HG02981 (cell line): Measurements from ENCODE around the gene TSPAN9.

Experiments used
- ATAC-seq: cut with Tn5 transposase; IDR thresholded peaks from one replicate; pipeline ENCODE4 v1.9.1; 2021; ENCODE audit warnings: mild to moderate bottlenecking, moderate library complexity; ENCODE audit not compliant: unreplicated experiment

Gene TSPAN9

DNA sequence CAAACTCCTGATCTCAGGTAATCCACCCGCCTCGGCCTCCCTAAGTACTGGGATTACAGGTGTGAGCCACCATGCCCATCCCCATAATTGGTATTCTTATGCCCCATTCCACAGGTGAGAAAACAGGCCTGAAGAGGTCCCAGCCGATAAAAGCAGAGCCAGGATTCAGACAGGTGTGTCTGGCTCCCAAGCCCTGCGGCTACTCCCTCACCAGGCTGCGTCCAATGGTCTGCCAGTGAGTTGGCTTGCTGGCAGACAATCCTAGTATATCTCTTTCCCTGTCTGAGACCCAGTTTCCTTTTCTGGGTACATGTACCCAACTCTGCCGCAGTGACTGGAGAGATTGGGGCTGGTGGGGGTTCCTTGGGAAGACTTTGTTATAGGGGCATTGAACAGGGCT is 1.9 kb upstream of the TSPAN9 start:
- no peak for ATAC-seq

DNA sequence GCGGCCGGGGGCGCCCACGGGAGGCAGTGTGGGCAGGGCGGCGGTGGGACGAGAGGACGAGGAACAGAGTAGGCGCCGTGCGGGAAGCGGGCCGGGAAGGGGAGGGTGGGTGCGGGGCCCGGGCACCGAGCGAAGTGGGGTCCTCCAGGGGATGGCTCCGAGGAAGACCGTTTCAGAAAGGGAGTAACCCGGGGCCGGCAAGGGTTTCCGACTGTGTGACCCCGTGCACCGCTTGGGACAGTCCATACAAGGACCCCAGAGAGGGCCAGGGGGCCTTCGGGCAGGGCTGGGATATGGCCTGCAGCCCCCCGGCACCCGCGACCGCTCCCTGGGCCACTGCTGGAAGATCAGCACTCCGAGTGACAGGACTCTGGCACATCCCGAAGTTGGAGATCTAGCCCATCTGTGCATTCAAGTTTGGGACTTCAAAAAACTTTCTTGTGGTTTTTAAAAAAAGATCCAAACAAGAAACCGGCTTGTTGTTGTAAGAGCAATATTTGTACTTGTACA is 448 bp downstream of the TSPAN9 start:
- peak; percentile 7 for ATAC-seq

DNA sequence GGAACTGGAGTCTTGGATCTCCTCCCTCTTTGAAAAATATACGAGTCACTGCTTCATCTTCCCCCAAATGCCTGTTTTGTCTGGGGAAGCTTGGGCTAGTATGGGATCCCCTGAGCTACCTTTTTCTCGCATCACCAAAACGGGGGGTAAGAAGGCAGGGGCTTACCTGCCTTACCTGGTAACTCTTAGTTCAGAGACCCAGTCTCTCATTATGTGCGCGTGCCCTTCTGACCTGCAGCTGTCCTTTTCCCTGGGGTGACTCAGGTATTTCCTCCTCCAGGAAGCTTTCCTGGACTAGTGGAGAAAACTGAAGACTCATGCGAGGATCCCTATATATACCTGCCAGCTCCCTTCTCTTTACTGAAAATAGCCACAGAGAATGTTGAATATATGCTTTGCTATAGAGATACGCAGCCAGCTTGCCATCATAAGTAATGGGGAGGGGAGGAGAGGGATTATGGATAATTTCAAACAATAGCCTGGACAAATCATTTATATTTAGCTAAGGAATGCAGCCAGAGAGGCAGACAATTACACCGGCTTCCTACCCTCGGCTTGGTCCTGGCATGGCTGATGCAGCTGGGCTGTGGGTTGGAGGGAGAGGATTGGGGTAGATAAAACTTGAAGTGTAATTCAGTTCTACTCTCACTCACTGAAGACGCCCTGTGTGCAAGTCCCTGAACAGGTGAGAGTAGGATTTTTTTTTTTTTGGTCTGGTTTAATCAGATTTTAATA is 1.1 kb downstream of the TSPAN9 start:
- ATAC-seq: no peak

DNA sequence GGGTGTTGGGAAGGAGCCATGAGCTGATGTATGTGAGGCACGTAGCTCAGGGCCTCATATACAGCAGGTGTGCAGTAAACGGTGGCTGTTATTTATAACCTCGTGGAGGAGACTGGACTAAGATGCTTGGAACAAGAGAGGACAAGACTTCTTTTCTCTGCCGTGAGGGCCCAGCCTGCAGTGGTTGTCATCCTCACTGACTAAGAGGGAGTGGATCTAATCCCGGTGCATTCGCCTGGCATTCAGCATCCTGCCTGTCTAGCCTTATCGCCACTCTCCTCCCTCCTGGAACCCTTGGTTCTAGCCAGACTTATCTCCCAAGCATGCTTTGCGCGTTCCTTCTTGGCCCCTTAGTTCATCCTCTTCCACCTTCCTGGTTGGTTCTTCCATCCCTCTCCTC is 3.9 kb downstream of the TSPAN9 start:
- no peak for ATAC-seq

DNA sequence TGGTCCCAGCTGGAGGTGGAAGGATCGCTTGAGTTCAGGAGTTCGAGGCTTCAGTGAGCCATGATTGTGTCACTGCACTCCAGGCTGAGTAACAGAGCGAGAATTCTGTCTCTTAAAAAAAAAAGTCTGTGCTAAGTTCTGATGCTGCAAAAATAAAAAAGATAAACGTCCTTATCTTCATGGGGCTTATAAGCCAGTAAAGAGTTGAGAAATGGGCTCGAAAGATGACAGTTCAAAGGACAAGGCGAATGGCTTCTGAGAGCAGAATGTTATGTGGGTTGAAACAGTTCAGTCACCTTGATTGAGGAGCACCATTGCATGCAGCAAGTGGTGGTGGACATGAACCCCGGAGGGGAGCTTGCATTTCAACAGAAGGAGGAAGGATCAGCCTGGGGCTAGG is 4.7 kb downstream of the TSPAN9 start:
- ATAC-seq: no peak

DNA sequence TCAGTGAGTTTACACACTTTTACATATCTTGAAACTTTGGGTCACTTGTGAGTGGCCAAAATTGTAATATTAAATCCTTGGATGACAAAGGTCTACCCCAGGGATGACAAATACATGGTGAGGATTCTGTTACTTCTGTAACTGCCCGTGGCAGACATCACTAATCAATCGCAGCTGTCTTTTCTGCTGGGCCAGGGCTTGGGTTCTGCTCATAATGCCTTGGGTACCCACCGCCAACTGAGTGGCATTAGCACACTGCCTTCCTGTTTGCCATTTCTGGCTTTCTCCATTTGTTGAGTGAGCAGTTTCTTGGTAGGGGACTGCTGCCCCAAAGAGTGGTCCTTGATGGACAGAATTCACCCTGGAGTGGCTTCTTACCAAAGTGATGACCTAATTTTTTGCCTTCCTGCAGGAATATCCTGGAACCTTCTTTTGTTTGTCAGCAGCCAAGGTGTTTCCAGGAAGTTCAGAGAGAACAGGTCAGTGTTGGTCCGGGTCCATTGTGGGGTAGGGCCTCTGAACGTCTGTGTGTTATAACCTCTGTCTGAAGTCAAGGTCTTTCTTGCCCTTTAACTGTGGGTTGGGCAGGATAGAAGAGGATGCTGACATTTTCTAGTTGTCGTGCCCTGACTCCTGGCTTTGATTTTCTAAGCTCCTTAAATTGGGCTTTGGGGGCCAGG is 6.2 kb downstream of the TSPAN9 start:
- no peak for ATAC-seq

DNA sequence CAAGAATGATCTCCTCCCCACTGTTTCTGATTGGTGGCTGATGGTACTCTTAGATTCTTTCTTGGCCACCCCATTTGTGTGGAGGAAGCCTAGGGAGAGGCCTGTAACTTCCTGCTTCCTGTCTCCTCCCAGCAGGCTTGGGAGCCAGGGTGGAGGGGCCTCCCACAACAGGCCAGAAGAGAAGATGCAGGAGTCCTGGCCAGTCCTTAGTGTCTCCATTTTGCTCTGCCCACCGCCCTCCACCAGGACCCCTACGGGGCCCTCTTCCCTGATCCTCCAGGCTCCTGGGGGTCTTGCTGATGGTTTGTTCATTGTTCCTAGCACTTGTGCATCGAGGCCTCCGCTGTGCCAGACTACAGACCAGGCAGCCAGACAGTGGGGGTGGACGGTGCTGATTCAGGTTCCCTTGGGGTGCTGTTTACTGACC is 6.8 kb downstream of the TSPAN9 start:
- ATAC-seq: no peak

DNA sequence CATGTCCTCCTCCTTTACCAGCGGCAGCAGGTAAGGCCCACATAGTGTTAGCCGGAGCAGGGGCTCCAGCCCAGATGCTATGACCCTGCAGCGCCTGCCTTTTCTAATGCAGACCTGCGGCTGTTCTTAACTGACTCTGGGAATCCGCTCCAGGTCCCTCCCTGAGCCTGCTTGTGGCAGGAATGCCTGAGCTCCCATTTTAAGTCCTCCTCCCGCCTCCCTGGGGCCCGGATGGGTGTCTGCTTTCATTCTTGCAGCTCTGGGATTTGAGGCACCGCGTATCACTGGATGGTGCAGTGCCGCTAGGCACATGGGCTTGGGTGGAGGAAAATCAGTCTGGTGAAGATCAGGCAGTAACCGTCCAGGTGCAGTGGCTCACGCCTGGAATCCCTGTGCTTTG is 7.6 kb downstream of the TSPAN9 start:
- no peak for ATAC-seq

DNA sequence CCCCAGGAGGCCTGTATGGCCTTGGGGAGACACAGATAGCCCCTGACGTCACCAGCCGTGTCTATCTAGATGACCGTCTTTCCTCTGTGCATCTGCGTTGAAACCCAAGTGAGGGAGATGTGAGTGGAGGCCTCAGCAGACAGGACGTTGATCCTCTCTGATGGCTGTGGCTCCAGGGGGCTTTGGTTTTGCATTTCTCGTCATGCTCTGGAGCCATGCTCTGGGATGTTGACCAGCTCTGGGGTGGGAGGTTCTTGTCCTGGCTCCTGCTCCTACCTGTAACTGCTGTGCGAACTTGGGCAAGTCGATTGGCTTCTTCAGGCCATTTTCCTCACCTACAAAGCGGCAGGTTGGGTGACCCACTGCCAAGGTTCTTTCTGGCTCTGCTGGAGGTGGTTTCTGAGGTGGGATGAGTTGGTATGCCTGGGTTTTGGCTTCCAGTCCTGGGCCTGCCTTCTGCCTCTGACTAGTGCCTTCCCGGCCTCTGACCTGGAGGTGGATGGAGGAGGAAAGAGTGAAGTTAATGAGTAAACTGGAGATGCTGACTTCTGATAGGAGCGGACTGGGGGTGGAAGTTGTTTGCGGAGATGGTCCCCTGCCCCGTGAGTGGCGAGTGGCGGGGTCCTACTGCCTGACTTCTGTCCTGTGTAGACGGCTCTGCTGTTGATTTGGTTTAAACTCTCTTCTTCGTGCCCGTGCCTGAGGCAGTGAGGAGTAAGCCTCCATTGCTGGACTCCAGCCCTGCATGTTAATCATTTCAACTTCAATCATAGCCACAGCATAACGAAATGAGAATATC is 8.4 kb downstream of the TSPAN9 start:
- ATAC-seq: no peak

DNA sequence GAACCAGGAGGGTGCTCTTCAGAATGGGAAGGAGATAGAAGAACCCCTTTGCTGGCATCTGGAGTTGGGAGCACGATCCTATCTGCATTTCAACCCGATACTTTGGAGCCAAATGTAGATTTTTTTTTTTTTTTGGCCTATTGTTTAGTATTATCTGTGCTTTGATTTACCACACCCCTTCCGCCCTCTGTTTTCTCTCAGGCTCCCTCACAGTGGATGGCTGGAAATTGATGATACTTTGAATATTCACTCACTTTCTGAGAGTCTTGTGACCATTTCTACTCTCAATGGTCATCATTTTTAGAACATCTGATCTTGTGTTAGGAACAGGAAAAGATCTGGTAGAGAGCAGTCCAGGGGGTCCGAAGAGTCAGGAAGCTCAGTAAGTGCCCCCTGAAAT is 9.0 kb downstream of the TSPAN9 start:
- ATAC-seq: no peak

DNA sequence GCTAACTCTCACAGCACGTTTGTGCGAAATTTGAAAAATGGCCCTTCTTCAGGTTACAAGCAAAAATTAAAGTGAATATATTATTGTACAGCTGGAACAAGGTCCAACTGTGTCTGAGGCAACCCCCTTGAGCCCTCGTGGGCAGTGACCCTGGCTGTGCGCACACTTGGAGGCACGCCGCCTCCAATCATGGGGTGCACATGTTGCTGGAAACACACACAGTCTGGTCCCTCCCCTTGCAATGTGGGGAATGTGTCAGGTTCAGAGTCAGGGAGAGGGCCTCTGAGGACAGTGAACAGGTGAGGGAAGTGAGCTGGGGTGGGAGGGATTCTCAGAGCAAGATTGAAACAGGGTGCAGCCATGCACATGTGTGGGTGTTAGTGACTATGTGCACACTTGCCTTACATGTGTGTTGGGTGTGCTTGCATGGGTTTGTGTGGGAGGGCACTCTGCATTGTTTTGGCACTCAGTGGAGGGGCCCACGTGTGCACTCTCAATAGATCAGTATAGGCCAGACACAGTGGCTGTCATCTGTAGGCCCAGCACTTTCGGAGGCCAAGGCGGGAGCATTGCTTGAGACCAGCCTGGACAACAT is 9.6 kb downstream of the TSPAN9 start:
- ATAC-seq: no peak

DNA sequence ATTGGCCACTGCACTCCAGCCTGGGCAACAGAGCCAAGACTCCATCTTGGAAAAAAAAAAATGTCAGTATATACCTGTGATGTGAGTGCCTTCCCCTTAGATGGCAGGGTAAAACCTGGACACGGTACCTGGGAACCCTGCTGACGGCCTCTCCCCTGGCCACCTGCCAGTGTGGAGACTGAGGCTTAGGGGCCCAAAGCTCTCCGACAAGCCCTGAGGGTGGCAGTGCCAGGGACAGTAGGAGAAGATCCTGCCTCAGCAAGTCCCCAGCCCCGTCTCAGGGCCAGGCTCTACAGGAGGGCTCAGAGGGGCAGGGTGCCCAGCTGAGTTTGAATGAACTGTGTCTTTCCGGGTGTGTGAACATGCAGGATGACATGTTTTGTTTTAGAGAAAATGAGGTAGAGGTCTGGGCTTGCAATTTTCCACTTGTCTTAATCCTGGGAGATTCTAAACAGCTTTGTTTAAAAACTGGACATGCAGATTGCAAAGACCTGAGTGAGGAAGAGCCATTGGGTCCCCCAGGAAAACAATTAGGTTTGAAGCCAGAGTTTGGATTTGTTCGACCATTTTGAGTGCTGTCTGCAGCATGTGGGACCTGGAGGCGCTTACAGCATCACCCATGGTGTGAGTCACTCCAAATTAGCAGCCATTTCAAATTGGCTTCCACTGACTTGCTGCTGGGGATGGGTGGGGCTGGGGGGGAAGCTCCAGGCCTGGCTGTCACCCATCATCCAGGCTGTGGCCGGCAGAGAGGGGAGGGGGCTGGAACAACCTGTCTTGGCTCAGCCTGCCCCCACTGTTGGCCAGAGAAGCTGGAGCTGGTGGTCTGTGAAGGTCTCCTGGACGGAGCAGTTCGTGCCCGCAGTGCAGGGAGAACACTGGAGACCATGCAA is 10.8 kb downstream of the TSPAN9 start:
- ATAC-seq: no peak

DNA sequence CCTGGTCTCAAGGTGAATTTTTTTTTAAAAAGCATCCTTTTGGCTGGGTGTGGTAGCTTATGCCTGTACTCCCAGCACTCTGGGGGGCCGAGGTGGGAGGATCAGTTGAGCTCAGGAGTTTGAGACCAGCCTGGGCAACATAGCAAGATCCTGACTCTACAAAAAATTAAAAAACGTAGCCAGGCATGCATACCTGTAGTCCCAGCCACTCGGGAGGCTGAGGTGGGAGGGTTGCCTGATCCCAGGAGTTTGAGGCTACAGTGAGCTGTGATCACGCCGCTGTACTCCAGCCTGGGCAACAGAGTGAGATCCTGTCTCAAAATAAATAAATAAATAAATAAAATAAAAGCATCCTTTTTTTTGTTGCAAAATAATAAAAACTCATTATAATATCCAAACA is 12.4 kb downstream of the TSPAN9 start:
- no peak for ATAC-seq

DNA sequence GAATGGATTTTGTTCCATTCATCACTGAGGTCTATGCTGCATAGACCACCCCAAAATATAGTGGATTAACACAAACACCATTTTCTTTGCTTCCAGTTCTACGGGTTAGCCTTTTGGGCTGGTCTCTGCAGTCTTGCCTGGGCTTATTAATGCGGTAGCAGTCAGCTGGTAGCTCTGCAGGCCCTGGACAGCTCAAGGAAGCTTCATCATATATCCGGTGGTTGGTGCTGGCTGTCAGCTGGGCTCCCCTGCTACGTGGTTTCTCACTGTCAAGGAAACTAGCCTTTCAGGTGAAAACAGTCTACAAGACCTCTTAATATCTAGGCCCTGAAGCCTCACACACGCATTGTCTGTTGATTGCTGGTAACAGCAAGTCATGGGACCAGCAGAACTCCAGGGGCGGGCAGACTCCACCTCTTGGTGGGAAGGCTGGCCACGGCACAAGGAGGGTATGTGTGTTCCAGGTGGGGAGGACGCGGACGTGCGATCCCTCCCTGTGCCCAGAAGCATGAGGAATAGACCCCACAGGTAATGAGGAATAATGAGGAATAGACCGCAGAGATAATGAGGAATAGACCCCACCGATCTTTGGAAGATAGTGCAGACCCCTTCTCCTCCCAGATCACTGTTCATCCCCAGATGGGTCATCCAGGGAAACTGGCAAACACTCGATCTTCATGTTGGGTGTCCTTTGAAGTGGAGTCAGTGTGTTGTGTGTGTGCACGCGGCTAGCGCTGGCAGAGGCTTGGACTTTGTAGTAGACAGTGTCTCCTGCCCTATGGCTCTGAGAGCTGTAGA is 13.3 kb downstream of the TSPAN9 start:
- no peak for ATAC-seq

DNA sequence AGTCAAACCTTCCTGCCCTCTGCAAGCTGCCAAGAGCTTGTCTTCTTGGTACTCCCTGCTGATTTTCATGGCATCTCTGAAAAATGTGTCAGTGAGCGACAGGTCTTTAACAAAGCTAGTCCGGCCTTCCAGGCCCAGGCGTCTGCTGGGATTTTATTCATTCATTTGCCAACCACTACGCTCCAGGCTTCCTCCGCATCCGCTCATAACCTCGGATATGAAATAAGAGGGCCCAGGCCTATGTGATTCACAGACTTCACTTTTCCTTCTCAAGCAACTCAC is 13.8 kb downstream of the TSPAN9 start:
- no peak for ATAC-seq

DNA sequence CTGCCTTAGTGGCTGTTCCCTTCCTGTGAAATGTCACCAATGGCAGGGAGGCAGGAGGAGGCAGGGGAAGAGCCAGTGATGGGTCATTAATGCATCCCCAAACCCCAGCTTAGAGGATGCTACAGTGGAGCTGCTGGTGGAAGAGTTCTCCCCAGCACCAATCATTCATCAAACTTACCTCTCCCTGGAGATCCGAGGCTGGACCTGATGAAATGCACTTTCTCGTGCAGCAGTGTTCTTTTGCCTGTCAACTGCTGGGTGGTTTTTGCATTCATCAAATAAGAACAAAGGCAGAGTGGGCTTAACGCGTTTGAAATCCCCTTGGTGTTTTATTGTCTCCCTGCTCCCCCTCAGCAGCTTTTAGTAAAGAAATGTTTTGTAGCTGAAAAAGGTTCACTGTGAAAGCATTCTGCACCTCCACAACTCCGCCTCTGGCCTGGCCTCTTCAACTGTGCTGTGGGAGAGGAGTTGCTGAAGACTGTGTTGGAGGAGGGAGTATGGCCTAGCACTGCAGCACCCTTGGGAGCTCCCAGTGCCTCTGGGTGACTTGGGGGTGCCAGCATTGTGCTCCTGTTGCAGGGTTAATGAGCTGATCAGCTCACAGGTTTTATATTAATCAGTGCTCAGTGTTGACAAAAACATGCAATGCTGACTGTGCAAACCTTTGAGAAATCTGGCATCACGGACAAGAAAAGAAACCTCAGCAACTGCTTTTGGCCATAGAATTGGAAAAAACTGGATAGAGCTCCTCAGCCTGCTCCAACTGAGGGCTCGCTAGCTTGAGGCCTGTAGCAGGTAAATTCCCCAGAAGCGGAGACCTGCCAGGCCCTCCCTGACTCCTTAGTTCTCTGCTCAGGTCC is 14.4 kb downstream of the TSPAN9 start:
- no peak for ATAC-seq

DNA sequence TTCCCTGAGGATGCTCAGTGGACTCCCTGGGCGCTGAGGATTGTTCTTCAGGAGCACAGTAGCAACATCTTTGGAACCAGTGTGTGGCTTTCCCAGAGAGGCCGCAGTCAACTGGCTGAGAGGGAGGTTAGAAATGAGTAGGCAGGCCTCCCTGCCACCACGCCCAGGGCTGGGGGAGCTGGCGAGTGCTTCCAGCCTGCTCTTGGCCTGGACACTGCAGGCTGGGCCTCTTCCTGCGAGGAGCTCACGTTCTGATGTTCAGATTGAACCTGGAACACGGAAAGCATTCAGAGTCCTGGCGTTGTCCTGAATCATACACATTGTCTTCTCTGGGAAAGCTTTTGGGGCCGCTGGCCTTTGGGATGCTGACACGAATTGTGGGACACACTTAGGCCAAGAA is 15.6 kb downstream of the TSPAN9 start:
- ATAC-seq: no peak

DNA sequence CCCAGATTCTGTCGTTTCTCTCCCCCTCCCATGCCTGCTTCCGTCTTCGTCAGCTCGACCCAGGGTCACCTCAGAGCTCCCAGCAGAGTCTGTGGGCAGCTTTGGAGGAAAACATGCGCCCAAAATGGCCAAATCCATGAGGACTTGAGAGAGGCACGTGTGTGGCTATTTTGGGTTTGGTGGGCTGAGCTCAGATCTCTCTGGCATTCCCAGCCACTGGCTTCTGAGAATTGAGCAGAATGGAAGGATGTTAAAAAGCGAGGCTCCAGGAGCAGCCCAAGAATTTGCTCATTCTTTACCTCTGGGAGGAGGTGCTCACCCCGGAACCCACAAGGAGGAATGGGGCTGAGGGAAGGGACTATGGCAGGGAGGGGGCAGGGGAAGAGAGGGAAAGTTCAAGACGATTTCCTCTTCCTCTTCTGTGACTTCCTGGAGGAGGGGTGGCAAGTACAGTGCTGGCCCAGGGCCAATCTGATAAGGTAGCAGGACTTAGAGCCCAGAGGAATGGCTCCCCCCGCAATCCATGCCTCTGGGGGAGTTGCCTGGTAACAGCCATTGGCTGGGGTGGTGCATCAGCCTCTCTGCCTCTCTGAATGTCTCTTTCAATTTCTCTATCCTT is 20.1 kb downstream of the TSPAN9 start:
- no peak for ATAC-seq
